ENCODE data around the gene MYNN.
"Not testable (repeated sequence)": the region's sequence is repeated elsewhere in the genome, so short reads cannot be mapped to it uniquely, and the experiment has no call there.

Gene MYNN

DNA sequence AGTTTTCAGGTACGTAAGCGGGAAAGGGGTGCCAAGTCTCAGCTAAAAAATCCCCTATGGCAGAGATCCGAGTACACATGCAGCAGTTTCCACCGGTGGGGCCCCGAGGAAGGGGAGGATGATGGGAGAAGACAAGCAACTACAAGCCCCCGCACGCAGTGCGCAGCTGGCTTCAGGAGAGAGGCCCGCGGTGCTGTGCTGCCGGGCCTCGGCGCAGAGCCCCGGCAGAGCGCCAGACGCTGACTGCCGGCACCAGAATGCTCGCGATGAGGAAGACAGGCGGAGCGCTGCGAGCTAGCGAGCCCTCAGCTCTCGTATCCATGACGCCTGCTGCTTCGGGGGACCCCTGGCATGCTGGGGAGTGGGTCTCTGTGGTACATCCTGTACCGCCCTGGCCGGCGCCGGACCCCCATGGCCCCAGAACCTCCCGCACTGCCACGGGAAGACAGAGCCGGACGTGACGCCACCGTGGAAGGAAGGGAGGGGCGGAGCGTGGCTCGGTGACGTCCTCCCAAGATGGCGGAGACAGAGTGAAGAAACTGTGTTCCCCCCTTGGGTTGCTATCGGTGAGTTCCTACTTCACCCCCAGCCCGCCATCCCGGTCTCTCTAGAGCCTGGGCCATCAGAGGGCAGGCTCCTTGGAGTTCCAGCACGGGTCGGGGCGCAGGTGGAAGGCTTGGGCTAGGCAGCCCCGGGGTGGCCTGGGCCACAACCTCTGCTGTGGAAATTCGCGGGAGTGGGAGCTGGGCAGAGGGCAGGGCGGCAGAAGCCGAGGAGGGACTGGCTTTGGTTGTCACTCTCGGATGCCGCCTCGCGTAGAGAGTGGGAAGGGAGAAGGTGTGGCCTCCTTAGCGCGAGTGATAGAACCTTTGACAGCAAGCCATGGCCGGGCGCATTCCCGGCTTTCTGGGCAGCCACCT, at the start of gene MYNN:
TSS of gene MYNN (plus strand) at position 500 of the 920 bp plus-strand sequence. CDS start 900 bp downstream, outside the sequence.
- intact Hi-C loops (cut with DNase I): loop anchor here (10.0 kb wide), 1 partner anchor 192 kb away; the partner anchor contains the start of gene SEC62
- DNase-seq: peak; percentile 90 to 99 (median 94)

GRCh38 chr3:169731857-169732256, 41.3 kb upstream of the MYNN start:
- DNase-seq; intact Hi-C loops (cut with DNase I): not testable (repeated sequence)

- no peak for DNase-seq
- intact Hi-C loops (cut with DNase I): no loop called here
Measured at GRCh38 chr3:169739067-169739466, 34.1 kb upstream of the MYNN start.

- intact Hi-C loops (cut with DNase I): loop anchor here (10.0 kb wide), 1 partner anchor 590 kb away; no protein-coding TSS in a partner anchor
- DNase-seq: no peak
Measured at GRCh38 chr3:169744366-169745054, 28.7 kb upstream of the MYNN start.

GRCh38 chr3:169746924-169747323, 26.3 kb upstream of the MYNN start:
- no peak for DNase-seq
- intact Hi-C loops (cut with DNase I): loop anchor here (10.0 kb wide), 1 partner anchor 592 kb away; no protein-coding TSS in a partner anchor

DNA sequence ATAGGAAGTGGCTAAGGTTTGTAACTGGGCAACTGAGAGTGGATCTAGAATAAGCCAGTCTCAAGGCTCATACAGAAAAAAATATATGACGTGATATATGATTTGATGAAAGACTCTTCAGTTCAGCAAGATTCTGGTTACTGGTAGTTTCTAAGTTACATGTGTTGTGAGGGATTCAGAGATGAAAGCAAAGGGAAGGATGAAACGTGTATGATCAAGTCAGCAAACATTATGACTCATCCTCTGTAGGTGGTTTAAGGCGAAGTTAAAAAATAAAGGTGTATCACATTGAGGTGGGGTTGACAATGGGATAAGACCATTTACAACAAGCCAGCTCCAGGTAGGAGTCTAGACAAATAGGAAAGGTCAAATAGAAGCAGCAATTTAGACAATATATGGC, 24.5 kb upstream of the MYNN start:
- intact Hi-C loops (cut with DNase I): loop anchor here (10.0 kb wide), 1 partner anchor 594 kb away; no protein-coding TSS in a partner anchor
- no peak for DNase-seq

GRCh38 chr3:169750665-169751064, 22.5 kb upstream of the MYNN start:
- intact Hi-C loops (cut with DNase I): no loop called here
- DNase-seq: no peak

GRCh38 chr3:169751875-169752274, 21.3 kb upstream of the MYNN start:
- intact Hi-C loops (cut with DNase I): no loop called here
- no peak for DNase-seq

DNA sequence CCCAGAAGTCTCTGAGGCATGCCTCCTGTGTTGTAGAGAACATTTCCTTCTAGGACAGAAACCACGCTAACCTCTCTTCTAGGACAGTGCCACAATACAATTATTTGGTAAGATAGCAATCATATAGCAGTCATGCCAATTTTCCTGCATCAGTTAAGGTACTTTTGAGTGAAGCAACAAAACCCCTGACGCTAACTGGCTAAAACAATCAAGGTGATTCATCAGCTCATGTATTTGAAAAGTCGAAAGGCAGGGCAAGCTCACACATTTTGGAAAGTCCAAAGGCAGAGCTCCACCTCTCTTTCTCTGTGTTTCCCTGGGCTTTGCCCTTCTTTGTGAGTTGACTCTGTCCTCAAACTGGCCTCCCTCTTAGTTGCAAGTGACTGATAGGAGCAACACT, 18.5 kb upstream of the MYNN start:
- DNase-seq: no peak
- intact Hi-C loops (cut with DNase I): no loop called here

GRCh38 chr3:169755488-169755887, 17.7 kb upstream of the MYNN start:
- no peak for DNase-seq
- intact Hi-C loops (cut with DNase I): no loop called here

GRCh38 chr3:169758359-169758994, 14.7 kb upstream of the MYNN start:
- no peak for DNase-seq
- intact Hi-C loops (cut with DNase I): no loop called here

DNA sequence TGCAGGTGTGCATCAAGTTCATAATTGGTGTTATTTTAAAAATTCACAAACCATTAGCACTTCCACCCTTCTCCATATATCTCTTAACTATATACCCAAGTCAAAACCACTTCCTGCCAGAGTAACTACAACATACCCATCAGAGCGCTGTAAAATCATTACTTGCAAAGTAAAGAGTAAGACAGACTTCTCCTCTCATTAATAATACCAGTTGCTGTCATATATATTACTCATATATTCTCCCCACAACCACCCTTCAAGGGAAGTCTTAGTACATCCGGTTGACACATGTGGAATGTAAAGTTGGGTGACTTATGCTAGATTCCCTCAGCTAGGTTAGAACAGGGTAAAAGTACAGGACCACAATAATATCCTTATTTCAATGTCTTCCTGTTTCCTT, 13.9 kb upstream of the MYNN start:
- no peak for DNase-seq
- intact Hi-C loops (cut with DNase I): no loop called here

DNA sequence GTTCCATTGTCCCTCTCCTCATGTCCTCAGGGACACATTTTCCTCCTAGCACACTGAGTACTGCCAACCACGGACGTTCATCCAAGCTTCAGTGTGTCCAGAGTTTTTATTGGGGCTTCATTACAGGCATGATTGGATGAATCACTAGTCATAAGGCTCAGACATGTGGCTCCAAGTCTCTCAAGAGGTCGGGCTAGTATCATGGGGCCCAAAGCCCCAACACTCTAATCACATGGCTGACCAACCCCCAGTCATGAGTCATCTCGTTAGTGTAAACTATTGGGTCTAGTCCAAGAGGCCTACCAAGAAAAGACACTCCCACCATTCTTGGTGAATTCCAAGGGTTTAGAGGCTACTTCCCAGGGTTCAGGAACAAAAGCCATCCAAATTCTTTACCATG, 12.7 kb upstream of the MYNN start:
- intact Hi-C loops (cut with DNase I): no loop called here

GRCh38 chr3:169764312-169764881, 8.8 kb upstream of the MYNN start:
- DNase-seq: peak; percentile 43 to 94 (median 58)
- intact Hi-C loops (cut with DNase I): no loop called here

More for the DNA sequence above, 12.7 kb upstream of the MYNN start:
- DNase-seq: no peak

- DNase-seq: peak; percentile 84 to 99 (median 91)
- intact Hi-C loops (cut with DNase I): no loop called here
Measured at GRCh38 chr3:169764882-169765612, 8.1 kb upstream of the MYNN start, which contains the start of gene TERC. TERC (minus strand) TSS chr3:169765060.

DNA sequence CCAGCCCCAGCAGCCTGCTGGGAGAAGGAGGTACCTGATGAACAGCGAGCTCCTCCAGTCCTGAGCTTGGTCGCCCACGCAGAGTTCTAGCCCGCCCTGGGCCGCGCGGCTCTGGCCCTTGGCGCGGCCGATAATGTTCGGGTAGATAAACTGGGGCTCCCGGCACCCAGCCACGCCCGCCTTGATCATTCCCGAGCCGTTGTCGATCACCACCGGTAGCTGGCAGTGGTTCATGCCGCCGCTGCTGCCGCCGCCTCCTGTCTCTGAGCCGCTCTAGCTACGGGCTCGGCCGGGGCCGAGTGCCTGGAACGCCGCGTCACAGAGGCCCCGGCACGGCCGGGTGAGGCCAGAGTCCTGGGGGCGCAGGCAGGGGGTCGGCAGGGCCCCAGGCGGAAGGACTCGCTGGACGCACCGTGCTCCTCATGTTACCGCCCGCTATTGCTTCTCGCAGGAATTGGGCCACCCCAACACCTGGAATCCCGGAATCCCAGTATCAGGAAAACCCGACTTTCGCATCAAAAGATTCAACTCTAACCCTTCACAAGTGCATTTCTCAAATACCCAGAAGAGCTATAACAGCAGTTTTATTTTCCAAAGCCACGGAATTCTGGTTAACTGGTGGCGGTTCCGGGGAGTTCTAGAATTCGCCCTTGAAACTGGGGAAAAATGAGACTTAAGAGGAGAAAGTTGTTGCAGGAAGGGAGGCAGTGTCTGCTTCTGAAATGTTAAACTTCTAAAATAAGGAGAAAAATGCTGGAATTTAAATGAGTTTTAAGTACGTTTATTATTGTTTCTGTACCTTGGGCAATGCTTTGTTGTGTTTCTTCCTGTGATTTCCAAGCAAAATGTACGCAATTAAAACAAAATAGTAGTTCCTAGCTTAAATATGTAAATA, 3.7 kb upstream of the MYNN start, which contains the start of gene ACTRT3:
TSS of gene ACTRT3 (minus strand) at position 275 of the 895 bp plus-strand sequence. CDS start at position 234, 41 bp downstream.
- DNase-seq: peak; percentile 40 to 92 (median 59)
- intact Hi-C loops (cut with DNase I): loop anchor here (10.0 kb wide), 1 partner anchor 195 kb away; the partner anchor contains the start of gene SEC62

- intact Hi-C loops (cut with DNase I): loop anchor here (10.0 kb wide), 1 partner anchor 193 kb away; the partner anchor contains the start of gene SEC62
Measured at GRCh38 chr3:169771497-169772304, 1.5 kb upstream of the MYNN start.

More at GRCh38 chr3:169771497-169772304, 1.5 kb upstream of the MYNN start:
- peak in 4 of 10 donors; percentile 19 to 80 (median 77) for DNase-seq
